RWPE1 (cell line): ENCODE measurements around the gene ANKRD33B.
"Not testable (repeated sequence)": the region's sequence is repeated elsewhere in the genome, so short reads cannot be mapped to it uniquely, and the experiment has no call there.

Experiments used
- CTCF ChIA-PET: fragments of 350-600 bp; sonication (Branson Sonifier 250); formaldehyde crosslinking; extraction: SDS; loops from one replicate; lab custom pipeline; 2021; lab: Yijun Ruan, JAX
- POLR2A ChIA-PET: fragments of 400-600 bp; formaldehyde crosslinking; extraction: SDS; loops from one replicate; lab custom pipeline; 2020; ENCODE audit warnings: antibody characterized with exemption; ENCODE audit not compliant: low non-redundant PET; lab: Yijun Ruan, JAX
- DNase-seq: peaks from one replicate; pipeline ENCODE4 v3.0.0; 2012; ENCODE audit warnings: low spot score
- H3K27ac ChIP-seq: fragments of 450-650 bp; 2 replicates; pipeline ENCODE4 v1.5.1; 2017
- TF ChIP-seq, protein P1 (sequence below): fragments of 450-650 bp; conservative IDR thresholded peaks from 2 replicates; pipeline ENCODE4 v1.5.1; 2017; ENCODE audit warnings: low read depth, mild to moderate bottlenecking

The ANKRD33B gene

DNA sequence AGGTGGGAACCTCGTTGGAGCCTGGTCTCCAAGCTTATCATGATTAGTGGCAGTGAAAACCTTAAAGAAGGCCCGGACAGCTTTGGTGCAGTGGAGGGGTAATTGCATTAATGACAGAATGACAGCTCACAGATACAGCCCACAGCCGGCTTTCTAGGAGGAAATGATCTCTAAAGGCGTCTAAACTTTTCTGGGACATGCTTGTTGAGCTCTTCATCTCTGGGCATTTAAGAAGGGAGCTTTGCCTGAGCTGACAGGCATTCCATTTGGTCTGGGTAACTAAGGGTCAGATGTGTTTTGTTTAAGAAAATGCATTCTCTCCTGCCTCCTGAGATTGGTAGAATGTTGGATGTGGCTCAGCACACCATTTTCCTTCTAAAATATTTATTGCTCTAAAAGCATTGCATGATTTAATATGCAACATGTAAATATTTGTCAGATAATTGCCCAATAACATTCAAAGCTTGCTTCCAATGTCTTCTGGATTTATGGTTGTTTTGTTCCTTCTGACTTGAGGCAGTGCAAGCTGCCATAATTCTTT lies 4.0 kb downstream of the ANKRD33B start:
- TF ChIP-seq, protein P1, sequence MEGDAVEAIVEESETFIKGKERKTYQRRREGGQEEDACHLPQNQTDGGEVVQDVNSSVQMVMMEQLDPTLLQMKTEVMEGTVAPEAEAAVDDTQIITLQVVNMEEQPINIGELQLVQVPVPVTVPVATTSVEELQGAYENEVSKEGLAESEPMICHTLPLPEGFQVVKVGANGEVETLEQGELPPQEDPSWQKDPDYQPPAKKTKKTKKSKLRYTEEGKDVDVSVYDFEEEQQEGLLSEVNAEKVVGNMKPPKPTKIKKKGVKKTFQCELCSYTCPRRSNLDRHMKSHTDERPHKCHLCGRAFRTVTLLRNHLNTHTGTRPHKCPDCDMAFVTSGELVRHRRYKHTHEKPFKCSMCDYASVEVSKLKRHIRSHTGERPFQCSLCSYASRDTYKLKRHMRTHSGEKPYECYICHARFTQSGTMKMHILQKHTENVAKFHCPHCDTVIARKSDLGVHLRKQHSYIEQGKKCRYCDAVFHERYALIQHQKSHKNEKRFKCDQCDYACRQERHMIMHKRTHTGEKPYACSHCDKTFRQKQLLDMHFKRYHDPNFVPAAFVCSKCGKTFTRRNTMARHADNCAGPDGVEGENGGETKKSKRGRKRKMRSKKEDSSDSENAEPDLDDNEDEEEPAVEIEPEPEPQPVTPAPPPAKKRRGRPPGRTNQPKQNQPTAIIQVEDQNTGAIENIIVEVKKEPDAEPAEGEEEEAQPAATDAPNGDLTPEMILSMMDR, result no peak
- DNase-seq, result no peak
- ChIA-PET CTCF (interaction anchor here (0.6 to 0.7 kb wide), 2 partner anchors 40 to 51 kb away, joined by 3 read pairs; no protein-coding TSS in a partner anchor), POLR2A (no interaction called here)
- peak overlapping the region; percentile 5; the same call in 1 of the 2 replicates for H3K27ac ChIP-seq

DNA sequence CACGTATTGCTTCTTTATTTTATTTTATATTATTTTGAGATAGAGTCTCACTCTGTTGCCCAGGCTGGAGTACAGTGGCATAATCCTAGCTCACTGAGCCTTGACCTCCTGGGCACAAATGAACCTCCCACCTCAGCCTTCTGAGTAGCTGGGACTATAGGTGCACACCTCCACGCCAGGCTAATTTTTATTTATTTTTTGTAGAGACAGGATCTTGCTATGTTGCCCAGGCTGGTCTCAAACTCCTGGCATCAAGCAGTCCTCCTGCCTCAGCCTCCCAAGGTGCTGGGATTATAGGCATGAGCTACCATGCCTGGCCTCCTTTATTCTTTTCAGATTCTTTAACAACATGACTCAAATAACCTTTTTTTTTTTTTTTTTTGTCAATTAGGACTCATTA lies 6.7 kb downstream of the ANKRD33B start:
- CTCF ChIA-PET, POLR2A ChIA-PET: not testable (repeated sequence)

DNA sequence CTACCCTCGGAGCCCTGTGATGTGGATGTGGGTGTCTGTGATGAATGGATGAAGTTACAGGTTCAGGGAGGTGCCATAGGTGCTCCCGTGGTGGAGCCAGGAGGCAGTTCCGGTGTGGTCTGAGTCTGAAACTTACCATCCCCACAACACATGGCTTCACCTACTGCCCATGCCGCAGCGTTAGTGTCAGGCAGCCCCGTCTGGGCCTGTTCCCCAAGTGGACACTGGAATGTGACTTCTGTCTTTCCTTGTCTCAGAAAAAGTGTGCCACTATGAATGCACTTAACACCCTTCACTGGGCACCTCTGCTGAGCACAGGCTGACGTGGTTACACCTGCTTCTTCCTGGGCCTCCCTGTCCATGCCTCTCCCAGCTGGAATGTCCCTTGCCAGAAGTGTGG lies 8.6 kb downstream of the ANKRD33B start:
- ChIA-PET POLR2A (no interaction called here), CTCF (no interaction called here)
- no peak overlapping the region for H3K27ac ChIP-seq
- TF ChIP-seq, protein P1, result no peak
- DNase-seq, result no peak

More for the DNA sequence above, 6.7 kb downstream of the ANKRD33B start:
- not testable (repeated sequence) for H3K27ac ChIP-seq, DNase-seq

DNA sequence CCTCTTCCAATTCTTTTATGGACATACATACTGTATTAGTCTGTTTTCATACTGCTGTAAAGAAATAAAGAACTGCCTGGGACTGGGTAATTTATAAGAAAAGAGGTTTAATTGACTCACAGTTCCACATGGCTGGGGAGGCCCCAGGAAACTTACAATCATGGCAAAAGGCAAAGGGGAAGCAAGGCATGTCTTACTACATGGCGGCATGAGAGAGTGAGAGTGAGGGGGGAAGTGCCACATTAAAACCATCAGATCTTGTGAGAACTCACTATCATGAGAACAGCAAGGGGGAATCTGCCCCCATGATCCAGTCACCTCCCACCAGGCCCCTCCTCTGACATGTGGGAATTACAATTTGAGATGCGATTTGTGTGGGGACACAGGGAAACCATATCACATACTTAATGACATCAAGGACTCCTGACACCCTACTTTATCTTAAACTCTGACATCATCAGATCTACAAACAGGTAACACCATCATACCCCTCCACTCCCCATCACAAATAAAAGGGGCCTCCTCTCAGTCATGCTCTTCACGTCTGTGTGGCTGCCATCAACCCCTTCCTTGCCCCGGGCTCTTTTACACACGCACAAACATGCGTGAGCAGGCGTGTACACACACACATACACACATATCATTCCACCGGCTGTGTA lies 9.7 kb downstream of the ANKRD33B start:
- no peak overlapping the region for H3K27ac ChIP-seq
- ChIA-PET POLR2A (no interaction called here), CTCF (no interaction called here)
- DNase-seq, result no peak
- TF ChIP-seq, protein P1, result no peak

DNA sequence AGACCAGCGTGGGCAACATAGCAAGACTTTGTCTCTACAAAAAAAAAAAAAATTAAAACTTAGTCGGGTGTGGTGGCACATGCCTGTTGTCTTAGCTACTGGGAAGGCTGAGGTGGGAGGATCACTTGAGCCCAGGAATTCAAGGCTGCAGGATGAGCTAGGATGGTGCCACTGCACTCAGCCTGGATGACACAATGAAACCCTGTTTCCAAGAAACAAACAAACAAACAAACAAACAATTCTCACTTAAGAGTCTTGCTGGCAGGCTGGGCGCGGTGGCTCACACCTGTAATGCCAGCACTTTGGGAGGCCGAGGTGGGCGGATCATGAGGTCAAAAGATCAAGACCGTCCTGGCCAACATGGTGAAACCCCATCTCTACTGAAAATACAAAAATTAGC lies 11.0 kb downstream of the ANKRD33B start:
- H3K27ac ChIP-seq, POLR2A ChIA-PET, DNase-seq, CTCF ChIA-PET: not testable (repeated sequence)

DNA sequence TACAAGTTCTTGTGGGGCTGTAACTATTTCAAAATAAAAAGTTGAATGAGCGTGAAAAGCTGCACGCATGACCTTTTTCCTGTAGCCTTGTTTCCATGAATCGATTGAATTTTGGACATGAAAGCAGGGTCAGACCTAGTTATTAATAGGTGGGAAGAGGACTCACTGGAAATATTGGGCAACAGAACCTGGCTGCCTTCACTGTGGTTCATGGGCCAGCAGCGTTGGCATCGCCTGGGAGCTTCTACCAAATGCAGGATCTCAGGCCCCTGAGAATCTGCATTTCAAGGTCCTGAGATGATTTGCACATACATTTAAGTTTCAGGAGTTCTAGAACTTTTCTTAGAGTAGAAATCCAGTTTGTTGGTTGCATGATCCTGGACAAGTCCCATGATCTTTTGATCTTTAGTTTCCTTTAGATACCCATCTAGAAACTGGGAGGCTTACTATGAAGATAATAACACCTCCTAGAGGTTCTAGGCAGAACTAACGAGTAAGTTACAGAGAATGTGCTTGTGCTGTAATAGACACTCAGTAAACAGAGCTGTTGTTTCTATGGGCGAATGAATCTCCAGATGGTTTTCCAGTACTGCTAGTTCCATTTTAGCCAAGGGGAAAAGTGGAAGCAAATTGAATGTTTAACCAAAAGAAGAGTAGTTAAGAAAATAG lies 12.4 kb downstream of the ANKRD33B start:
- TF ChIP-seq, protein P1, result no peak
- ChIA-PET POLR2A (no interaction called here), CTCF (interaction anchor here (0.6 to 1.2 kb wide), 3 partner anchors 14 to 296 kb away, joined by 3 read pairs; no protein-coding TSS in a partner anchor)
- H3K27ac ChIP-seq, result no peak overlapping the region
- no peak for DNase-seq

DNA sequence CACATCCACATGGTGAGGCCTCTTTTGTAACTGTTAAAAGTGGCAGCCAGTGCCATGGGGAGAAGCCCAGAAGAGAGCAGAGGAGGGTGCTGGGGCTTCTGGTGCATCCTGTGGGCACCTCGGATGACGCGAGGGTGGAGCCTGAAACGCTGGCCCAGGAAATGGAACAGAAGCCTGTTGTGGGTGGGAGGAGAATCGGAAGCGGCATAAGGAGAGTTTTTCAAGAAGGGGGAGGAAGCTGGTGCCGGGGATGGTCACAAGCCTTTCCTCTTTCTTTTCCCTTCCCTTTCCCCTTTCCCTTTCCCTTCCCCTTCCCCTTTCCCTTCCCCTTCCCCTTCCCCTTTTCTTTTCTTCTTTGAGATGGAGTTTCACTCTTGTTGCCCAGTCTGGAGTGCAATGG lies 12.9 kb downstream of the ANKRD33B start:
- H3K27ac ChIP-seq, result no peak overlapping the region
- CTCF ChIA-PET, result interaction anchor here (0.6 kb wide), 1 partner anchor 297 kb away, joined by 3 read pairs; no protein-coding TSS in a partner anchor
- POLR2A ChIA-PET, result no interaction called here
- DNase-seq, result no peak
- TF ChIP-seq, protein P1, result no peak
